Activated T-cell treated with anti-CD3 and anti-CD28 coated beads for 24 hours (primary cell): ENCODE measurements around the gene FBXO31.
"Not testable (repeated sequence)": the region's sequence is repeated elsewhere in the genome, so short reads cannot be mapped to it uniquely, and the experiment has no call there.

Experiments
- DNase-seq: peaks from one replicate; pipeline ENCODE4 v3.0.0-alpha.2; 2020; ENCODE audit warnings: low read depth

The FBXO31 gene

DNA sequence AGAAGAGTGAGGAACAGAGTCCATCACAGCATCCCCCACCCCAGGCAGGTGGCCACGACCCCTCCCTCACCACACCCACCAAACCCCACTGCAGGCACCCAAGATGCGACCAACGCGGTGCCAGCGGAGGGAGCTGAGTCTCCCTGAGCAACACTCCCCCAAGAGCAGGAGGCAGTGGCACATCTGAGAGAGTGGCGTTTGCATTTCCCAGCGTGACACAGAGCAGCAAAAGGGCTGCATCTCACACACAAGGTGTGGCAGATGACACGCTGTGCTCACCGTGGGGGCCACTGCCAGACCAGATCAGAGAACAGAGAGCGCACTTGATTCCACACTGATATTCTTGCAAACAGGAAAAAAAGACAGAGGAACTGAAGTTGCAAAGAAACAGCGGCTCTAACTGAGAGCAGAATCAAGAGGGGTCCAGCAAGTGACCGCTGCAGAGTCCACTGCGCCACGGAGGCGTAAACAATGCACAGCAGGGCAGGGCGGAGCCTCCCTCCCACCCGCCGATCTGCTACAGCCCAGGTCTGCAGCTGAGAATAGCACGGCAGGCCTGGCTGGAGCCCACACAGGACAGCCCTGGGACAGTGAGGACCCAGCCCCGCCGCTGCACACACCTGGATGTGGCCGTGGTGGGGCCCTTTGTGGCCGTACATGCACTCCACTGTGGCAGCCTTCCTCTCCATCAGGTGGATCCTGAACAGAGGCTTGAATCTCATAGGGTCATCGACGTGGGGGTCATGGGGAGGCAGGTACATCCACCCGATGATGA lies 40.4 kb downstream of the FBXO31 start:
- no peak for DNase-seq

DNA sequence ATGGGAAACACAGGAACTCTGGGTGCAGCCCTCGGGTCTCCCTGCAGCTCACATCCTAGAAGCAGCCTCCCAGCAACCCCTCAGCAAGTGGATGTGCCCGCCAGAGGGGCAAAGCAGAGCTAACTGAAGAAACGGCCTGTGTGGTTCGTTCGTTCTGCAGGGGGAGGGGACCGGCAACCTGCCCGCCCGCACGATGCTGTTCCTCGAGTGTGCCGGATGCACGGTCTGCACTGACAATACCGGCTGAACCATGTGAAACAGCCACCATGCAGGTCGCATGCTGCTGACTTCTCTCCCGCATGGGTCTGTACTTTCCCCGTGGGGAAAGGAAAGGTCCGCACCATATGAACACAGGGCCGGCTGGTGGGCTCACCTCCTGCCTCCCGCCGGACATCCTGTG lies 41.1 kb downstream of the FBXO31 start:
- no peak for DNase-seq

- DNase-seq, result no peak
Measured at GRCh38 chr16:87340198-87340597, 43.4 kb downstream of the FBXO31 start.

GRCh38 chr16:87339724-87340105 lies 43.9 kb downstream of the FBXO31 start:
- DNase-seq, result not testable (repeated sequence)

GRCh38 chr16:87339086-87339723 lies 44.4 kb downstream of the FBXO31 start:
- no peak for DNase-seq

GRCh38 chr16:87338155-87338765 lies 45.3 kb downstream of the FBXO31 start:
- DNase-seq, result no peak

DNA sequence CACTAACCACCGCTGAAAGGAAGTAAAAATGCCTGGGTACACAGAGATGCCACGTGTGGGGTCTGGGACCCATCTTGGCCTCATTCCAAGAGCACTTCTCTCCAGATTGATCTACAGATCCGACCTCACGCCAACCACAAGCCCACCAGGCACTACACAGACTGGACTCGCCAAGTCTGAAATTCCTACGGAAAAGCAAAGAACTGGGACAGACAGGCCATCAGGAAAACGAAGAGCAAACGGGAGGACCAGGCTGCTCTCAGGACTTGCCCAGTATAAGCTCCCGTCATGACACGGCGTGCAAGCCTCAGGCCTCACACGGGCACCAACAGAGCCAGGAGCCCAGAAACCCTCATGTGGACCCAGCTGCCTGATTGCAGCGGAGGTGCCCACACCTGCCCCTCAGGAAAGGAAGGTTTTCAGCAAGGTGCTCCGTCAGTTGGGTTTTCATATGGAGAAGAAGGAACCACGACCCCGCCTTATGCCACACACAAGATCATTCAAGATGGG lies 46.3 kb downstream of the FBXO31 start:
- no peak for DNase-seq

- DNase-seq, result no peak
Measured at GRCh38 chr16:87336434-87337240, 46.9 kb downstream of the FBXO31 start.

DNA sequence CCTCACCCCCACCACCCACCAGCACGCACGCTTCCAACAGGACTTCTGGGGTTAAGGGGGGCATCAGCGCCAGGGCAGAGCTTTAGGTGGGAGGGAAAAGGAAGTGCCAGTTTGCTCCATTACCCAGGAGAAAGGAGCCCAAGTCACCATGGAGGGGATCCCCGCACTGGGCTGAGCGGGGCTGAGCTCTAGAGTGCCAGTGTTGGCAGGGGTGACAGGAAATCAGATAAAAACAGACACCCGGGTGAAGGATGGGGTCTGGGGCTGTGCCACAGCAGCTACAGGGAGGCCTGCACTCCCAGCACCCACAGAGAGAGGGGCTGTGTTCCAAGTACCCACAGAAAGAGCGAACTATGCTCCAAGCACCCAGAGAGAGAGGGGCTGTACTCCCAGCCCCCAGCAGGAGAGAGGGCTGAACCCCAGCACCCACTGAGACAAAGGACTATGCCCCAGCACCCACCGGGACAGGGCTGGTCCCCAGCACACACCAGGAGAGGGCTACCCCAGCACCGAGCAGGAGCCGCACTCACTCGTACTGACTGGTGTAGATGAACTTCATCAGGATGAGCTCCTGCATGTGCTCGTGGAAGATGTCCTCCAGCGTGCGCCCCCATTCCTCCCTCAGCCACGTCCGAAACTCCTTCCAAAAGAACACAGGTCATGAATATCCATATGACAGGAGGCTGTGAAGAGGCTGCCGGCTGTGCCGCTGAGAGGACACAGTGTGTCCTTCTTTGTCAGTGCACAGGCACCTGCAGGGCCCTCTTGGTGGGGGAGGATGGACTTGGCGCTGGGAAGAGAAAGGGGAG lies 47.7 kb downstream of the FBXO31 start:
- no peak for DNase-seq

GRCh38 chr16:87334651-87335624 lies 48.6 kb downstream of the FBXO31 start:
- DNase-seq, result no peak

DNA sequence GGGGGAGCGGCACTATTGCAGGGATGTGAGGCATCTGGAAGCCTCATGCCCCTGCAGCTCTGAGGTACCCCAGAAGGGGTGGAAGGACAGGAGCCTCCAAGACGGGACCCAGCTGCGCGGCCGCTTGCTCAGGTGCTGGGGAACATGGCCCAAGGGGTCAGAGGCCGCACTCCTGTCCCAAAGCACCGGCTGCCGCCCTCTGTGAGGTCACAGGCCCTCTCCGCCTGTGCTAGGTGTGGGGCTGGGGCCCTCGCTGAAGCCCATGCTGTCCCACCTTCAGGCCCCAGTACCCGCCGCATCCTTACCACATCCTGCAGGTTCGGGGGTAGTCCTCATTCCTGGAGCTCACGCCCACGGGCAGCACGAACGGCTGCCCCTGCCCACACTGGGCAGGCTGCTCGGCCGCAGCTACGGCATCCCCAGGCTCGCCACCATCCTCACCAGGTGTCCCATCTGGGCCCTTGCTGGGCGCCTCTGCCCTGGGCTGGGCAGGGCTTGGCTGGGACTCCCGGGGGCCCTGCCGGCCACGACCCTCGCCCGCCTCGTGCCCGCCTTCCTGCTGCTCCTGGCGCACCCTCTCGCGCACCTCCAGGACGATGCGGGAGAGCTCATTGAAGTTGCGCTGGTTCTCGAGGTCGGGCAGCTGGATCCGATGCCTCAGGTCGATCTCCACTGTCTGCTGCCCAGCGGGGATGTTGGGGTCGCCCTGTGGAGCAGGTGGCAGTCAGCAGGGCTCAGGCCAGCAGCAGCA lies 49.8 kb downstream of the FBXO31 start:
- DNase-seq, result no peak

GRCh38 chr16:87333101-87333500 lies 50.5 kb downstream of the FBXO31 start:
- DNase-seq, result no peak

GRCh38 chr16:87332150-87332549 lies 51.4 kb downstream of the FBXO31 start:
- DNase-seq, result no peak

- no peak for DNase-seq
Measured at GRCh38 chr16:87331241-87331801, 52.3 kb downstream of the FBXO31 start.

DNA sequence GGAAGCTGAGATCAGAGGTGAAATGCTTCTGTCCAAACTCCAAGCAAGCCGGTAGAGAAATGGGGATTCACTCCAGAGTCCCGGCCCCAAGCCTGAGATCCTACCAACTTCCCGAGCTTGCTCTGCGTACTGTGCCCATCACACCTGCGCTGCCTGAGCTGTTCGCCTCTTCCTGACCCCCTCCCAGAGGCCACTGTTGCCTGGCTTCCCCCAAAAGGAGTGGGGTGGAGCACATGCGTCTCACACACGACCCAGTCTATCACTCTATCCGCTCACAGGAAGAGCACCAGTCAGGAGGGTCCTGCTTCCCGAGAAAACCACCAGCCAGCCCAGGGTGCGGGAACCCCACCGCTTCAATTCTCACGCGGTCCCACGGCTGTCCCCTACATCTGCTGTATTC lies 52.9 kb downstream of the FBXO31 start:
- DNase-seq, result no peak

DNA sequence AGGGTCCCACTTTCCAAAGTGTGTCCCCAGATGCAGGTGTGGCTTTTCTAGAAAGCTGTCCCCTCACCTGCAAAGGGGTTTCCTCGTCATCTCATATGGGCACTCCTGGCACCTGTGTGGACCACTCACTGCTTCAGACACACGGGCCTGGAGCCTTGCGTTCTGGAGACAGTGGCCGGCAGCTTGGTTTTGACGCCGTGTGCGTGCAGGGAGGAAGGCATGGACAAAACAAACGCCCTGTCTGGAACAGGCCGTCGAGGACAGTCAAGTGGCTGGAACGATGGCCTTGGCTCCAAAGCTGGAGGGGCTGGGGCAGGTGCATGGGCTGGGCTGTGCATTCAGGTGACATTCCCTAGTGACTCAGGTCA lies 53.3 kb downstream of the FBXO31 start:
- DNase-seq, result no peak

GRCh38 chr16:87329436-87330256 lies 53.9 kb downstream of the FBXO31 start:
- DNase-seq, result no peak

DNA sequence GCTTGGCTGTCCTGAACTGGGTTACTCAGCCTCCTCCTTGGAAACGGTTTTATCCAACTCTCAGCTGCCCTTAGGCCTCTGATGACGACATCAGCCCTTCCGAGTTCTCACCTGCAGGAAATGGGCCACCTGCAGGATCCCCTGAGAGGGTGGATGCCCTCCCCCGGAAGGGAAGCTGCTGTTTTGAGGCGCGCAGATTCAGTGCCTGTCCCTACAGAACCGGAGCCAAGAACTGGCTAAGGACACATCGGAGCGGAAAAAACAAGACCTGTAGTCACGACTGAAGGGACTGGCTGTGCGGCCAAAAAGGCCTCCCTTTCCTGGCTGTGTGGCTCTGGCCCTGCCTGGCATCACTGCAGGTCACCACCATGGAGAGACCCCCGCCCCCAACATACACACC lies 54.7 kb downstream of the FBXO31 start:
- DNase-seq, result no peak
